ENCODE data around the gene KLHL21. TPM values are rescaled to one million over a fixed set of nuclear protein-coding genes. Genes with fewer than 3 reads are reported as not detected.

The KLHL21 gene
- total and polyA plus RNA-seq, 9 of the 15 experiments (the other 6 are each of a cell fraction or from before 2014, with no cell fraction given) = 2.1 to 42.1 (median 17.5) TPM

- TF ChIP-seq HINFP (tag; conservative IDR thresholded peaks at IDR 0.05; ENCODE audit: low read depth) (no peak), MNT (conservative IDR thresholded peaks at IDR 0.05) (peak; percentile 78 to 84), JUNB (CRISPR knock-in tag; conservative IDR thresholded peaks at IDR 0.05) (no peak), ARID3B (CRISPR knock-in tag; IDR thresholded peaks at IDR 0.05; ENCODE audit: borderline replicate concordance) (no peak), CBFB (CRISPR knock-in tag; IDR thresholded peaks at IDR 0.05) (0 out of 2 replicates have a peak, but pooled peaks have one; percentile 4), ZNF224 (CRISPR knock-in tag; IDR thresholded peaks at IDR 0.05) (no peak), SMAD3 (CRISPR knock-in tag; conservative IDR thresholded peaks at IDR 0.05) (no peak), DIDO1 (tag; IDR thresholded peaks at IDR 0.05; ENCODE audit: low read depth) (no peak), ESRRB (CRISPR knock-in tag; IDR thresholded peaks at IDR 0.05; ENCODE audit: borderline replicate concordance) (no peak), RCOR1 (IDR thresholded peaks at IDR 0.05; ENCODE audit: borderline replicate concordance in 1 of 2, low read depth in 2 of 2, low read length in 2 of 2) (0 out of 4 replicates have a peak, but pooled peaks of 1 of the 2 experiments have one; percentile 56), MTA3 (IDR thresholded peaks at IDR 0.05; ENCODE audit: borderline replicate concordance) (0 out of 2 replicates have a peak, but pooled peaks have one; percentile 35), PRPF4 (IDR thresholded peaks at IDR 0.05; ENCODE audit: insufficient read depth, low read depth, low read length, poor library complexity, severe bottlenecking) (no peak), PBX2 (CRISPR knock-in tag; IDR thresholded peaks at IDR 0.05; ENCODE audit: low read depth) (no peak), PBX2 (tag; conservative IDR thresholded peaks at IDR 0.05; ENCODE audit: low read depth) (no peak), KHSRP (IDR thresholded peaks at IDR 0.05) (no peak), ETV5 (CRISPR knock-in tag; IDR thresholded peaks at IDR 0.05; ENCODE audit: low read depth) (peak; percentile 39; the same call in 1 of the 2 replicates), DPF2 (IDR thresholded peaks at IDR 0.05) (no peak), CREM (IDR thresholded peaks at IDR 0.05; ENCODE audit: low read depth) (peak; percentile 99), PHF20 (IDR thresholded peaks at IDR 0.05; ENCODE audit: partially characterized antibody) (peak; percentile 64), RFX1 (IDR thresholded peaks at IDR 0.05) (peak; percentile 100), NEUROD1 (IDR thresholded peaks at IDR 0.05; ENCODE audit: borderline replicate concordance, low read depth, low read length, partially characterized antibody) (peak; percentile 62), ZNF75A (CRISPR knock-in tag; IDR thresholded peaks at IDR 0.05) (no peak)
Observed at GRCh38 chr1:6579374-6580118, 23.1 kb downstream of the KLHL21 start, which contains the start of gene ZBTB48 (continued).
